HepG2 (cell line): ENCODE results near the gene HSD3B1. TPM values are rescaled to one million over a fixed set of nuclear protein-coding genes. Genes with fewer than 3 reads are reported as not detected.

Experiments used
- ATAC-seq: fragments of 200-7000 bp; cut with Tn5 transposase; 3 replicates; pipeline ENCODE4 v1.9.1; 2020; ENCODE audit warnings: mild to moderate bottlenecking, moderate library complexity
- BruUV-seq: library from RNA; stranded (reverse); fragments of 400-500 nt; replicated peaks from 2 replicates; lab custom pipeline; 2021; lab: Mats Ljungman, UMichigan
- CTCF ChIA-PET: fragments of 300-600 bp; formaldehyde crosslinking; extraction: SDS; loops from one replicate; lab custom pipeline; 2021; ENCODE audit warnings: low total read pairs, inconsistent platforms, low intra/inter-chr PET ratio; lab: Yijun Ruan, JAX
- POLR2A ChIA-PET: fragments of 350-600 bp; sonication (Branson Sonifier 250); formaldehyde crosslinking; loops from one replicate; lab custom pipeline; 2020; ENCODE audit warnings: antibody characterized with exemption, inconsistent platforms; lab: Yijun Ruan, JAX
- DNase-seq: peaks from one replicate; pipeline ENCODE4 v3.0.0-alpha.2; 2015; ENCODE audit warnings: low spot score
- FAIRE-seq: peaks from 3 replicates; lab custom pipeline; 2011; peaks lifted over from hg19 to GRCh38; lab: Jason Lieb, UNC
- H2AFZ ChIP-seq: one replicate; pipeline ENCODE4 v1.6.1; 2011; ENCODE audit warnings: low read length, inconsistent platforms
- H3K27ac ChIP-seq: fragments of 300-600 bp; 3 replicates; pipeline ENCODE4 v1.8.0; 2011; ENCODE audit warnings: mixed run types, mild to moderate bottlenecking, mixed read lengths, low read length, inconsistent platforms; ENCODE audit not compliant: insufficient read depth; ENCODE audit errors: extremely low read length
- H3K27me3 ChIP-seq, 2 experiments: fragments of 200-600 bp in 1 of 2; 2 replicates in 1 of 2; 3 replicates in 1 of 2; pipeline versions ENCODE4 v1.6.0 to v1.8.0; 2011; ENCODE audit warnings: low read length in 2 of 2, mild to moderate bottlenecking in 2 of 2, moderate library complexity in 2 of 2, inconsistent platforms in 1 of 2; ENCODE audit not compliant: insufficient read depth in 2 of 2, control insufficient read depth in 1 of 2
- H3K36me3 ChIP-seq, 2 experiments: fragments of 200-600 bp in 1 of 2; replicated peaks in 1 of 2; 2 replicates in 1 of 2; 3 replicates in 1 of 2; pipeline versions ENCODE4 v1.5.1 to v1.8.0; 2011; ENCODE audit warnings: low read length in 2 of 2, inconsistent platforms in 1 of 2; ENCODE audit not compliant: insufficient read depth in 2 of 2, control insufficient read depth in 1 of 2
- H3K4me1 ChIP-seq: 2 replicates; pipeline ENCODE4 v1.5.1; 2012; ENCODE audit warnings: low read length, inconsistent platforms; ENCODE audit not compliant: insufficient read depth
- H3K4me2 ChIP-seq: 2 replicates; pipeline ENCODE4 v1.6.0; 2011; ENCODE audit warnings: low read depth, low read length, inconsistent platforms
- H3K4me3 ChIP-seq, 3 experiments: fragments of 200-600 bp in 1 of 3; sonication (generic), shearing (Covaris generic) in 1 of 3; replicated peaks in 1 of 3; 2 replicates each; pipeline ENCODE4 v1.5.1; 2011 to 2016; ENCODE audit warnings: low read length in 3 of 3, inconsistent platforms in 2 of 3, low read depth in 2 of 3, mild to moderate bottlenecking in 2 of 3, control low read depth in 1 of 3, mixed read lengths in 1 of 3; ENCODE audit not compliant: insufficient read depth in 1 of 3
- H3K79me2 ChIP-seq: one replicate; pipeline ENCODE4 v1.6.1; 2011; ENCODE audit warnings: low read length, inconsistent platforms; ENCODE audit not compliant: insufficient read depth
- H3K9ac ChIP-seq: 2 replicates; pipeline ENCODE4 v1.6.0; 2011; ENCODE audit warnings: mild to moderate bottlenecking, low read depth, low read length, inconsistent platforms; ENCODE audit not compliant: insufficient read depth
- H3K9me3 ChIP-seq: 2 replicates; pipeline ENCODE4 v1.5.1; 2012; ENCODE audit warnings: mild to moderate bottlenecking, low read length
- H4K20me1 ChIP-seq: 2 replicates; pipeline ENCODE4 v1.6.0; 2011; ENCODE audit warnings: inconsistent platforms, mild to moderate bottlenecking, low read length, moderate library complexity; ENCODE audit not compliant: insufficient read depth
- ARID3A ChIP-seq: IDR thresholded peaks from 2 replicates; pipeline ENCODE4 v1.6.1; 2012; ENCODE audit warnings: low read depth, low read length, improper control_type of control experiment
- BHLHE40 ChIP-seq: IDR thresholded peaks from 2 replicates; pipeline ENCODE4 v1.6.1; 2011; ENCODE audit warnings: low read length, improper control_type of control experiment
- HBP1 ChIP-seq: IDR thresholded peaks from 2 replicates; pipeline ENCODE4 v1.6.1; 2016; ENCODE audit warnings: low read depth, control low read depth
- HOXA3 ChIP-seq: sonication (generic); formaldehyde crosslinking; IDR thresholded peaks from 2 replicates; pipeline ENCODE4 v1.5.0; 2020; ENCODE audit warnings: missing genetic modification reagents
- IRF1 ChIP-seq: sonication (generic); formaldehyde crosslinking; IDR thresholded peaks from 2 replicates; pipeline ENCODE4 v1.4.0; 2020; ENCODE audit warnings: low read depth, mild to moderate bottlenecking, missing genetic modification reagents
- NR2C2 ChIP-seq: sonication (generic); formaldehyde crosslinking; IDR thresholded peaks from 2 replicates; pipeline ENCODE4 v1.4.0; 2020; ENCODE audit warnings: missing genetic modification reagents, mild to moderate bottlenecking, moderate library complexity, borderline replicate concordance
- SRY ChIP-seq: sonication (generic); formaldehyde crosslinking; IDR thresholded peaks from 2 replicates; pipeline ENCODE4 v1.8.0; 2022; ENCODE audit warnings: mild to moderate bottlenecking, missing genetic modification reagents
- THAP9 ChIP-seq: sonication (generic); formaldehyde crosslinking; IDR thresholded peaks from 2 replicates; pipeline ENCODE4; 2020; ENCODE audit warnings: missing genetic modification reagents, mild to moderate bottlenecking, borderline replicate concordance
- ZFP90 ChIP-seq: sonication (generic); formaldehyde crosslinking; IDR thresholded peaks from 2 replicates; pipeline ENCODE4 v1.8.0; 2022; ENCODE audit warnings: missing genetic modification reagents, mild to moderate bottlenecking, inconsistent platforms, borderline replicate concordance
- ZNF234 ChIP-seq: sonication (generic); formaldehyde crosslinking; conservative IDR thresholded peaks from 2 replicates; pipeline ENCODE4 v1.5.1; 2020; ENCODE audit warnings: mild to moderate bottlenecking, missing genetic modification reagents
- ZNF550 ChIP-seq: sonication (generic); formaldehyde crosslinking; IDR thresholded peaks from 2 replicates; pipeline ENCODE4 v1.4.0; 2020; ENCODE audit warnings: mild to moderate bottlenecking, missing genetic modification reagents, borderline replicate concordance
- WGBS: methylation state at CpG from one replicate; pipeline ENCODE4 v1.1.6; 2017; ENCODE audit warnings: low lambda C conversion rate; 5-methylcytosine and 5-hydroxymethylcytosine counted together
- in situ Hi-C: cut with HindIII; loops from 2 replicates; pipeline ENCODE4 v1.10.0; 2017; ENCODE audit warnings: low pct_unique_long_range_greater_than_20kb; ENCODE audit not compliant: extremely low pct_ligation_motif_present
- intact Hi-C: fragments of 100-400 bp; cut with micrococcal nuclease; formaldehyde crosslinking; loops from one replicate; pipeline ENCODE4 v1.10.0; 2022; ENCODE audit not compliant: unreplicated experiment
- polyA plus RNA-seq, 8 experiments: library from polyadenylated mRNA; depleted of rRNA in 3 of 8; stranded (reverse) in 7 of 8; unstranded in 1 of 8; fragments of >200 nt; fragmentation: Illumina TruSeq in 4 of 8; extraction: Trizol in 4 of 8; gene quantifications; 2 replicates each; pipeline versions ENCODE4 v1.2.1 to v1.2.3, GENCODE V29; 2011 to 2016; ENCODE audit warnings: low read depth in 4 of 8, missing spikeins in 1 of 8, mixed read lengths in 1 of 8; ENCODE audit not compliant: insufficient read depth in 1 of 8
- total RNA-seq, 5 experiments: library from RNA; depleted of rRNA; stranded (reverse); fragments of >200 nt; fragmentation: Illumina TruSeq; extraction: Trizol; gene quantifications; 2 replicates each; pipeline ENCODE4 v1.2.3, GENCODE V29; 2016; ENCODE audit warnings: low read depth in 1 of 5

The HSD3B1 gene
- total and polyA plus RNA-seq, 2 of the 13 experiments (the other 11 are each of a cell fraction or from before 2014, with no cell fraction given), result not detected

GRCh38 chr1:119564548-119564947 is 57.5 kb downstream of the HSD3B1 start:
- ChIA-PET CTCF (no interaction called here), POLR2A (no interaction called here)
- no peaks in the 10 kb centered on the region for H4K20me1 ChIP-seq
- no peak overlapping the region for H3K27ac ChIP-seq
- no peak overlapping the region for H3K4me3 ChIP-seq
- no peak overlapping the region for H2AFZ ChIP-seq
- 3% methylated on average over 3 of the region's 3 CpGs for WGBS
- intact Hi-C loops, result no loop called here
- no peak overlapping the region for H3K4me2 ChIP-seq
- H3K4me1 ChIP-seq, result no peaks in the 10 kb centered on the region
- TF ChIP-seq BHLHE40 (no peak), ZNF234 (CRISPR knock-in tag) (no peak), NR2C2 (CRISPR knock-in tag) (no peak), ARID3A (no peak), THAP9 (CRISPR knock-in tag) (no peak), HOXA3 (CRISPR knock-in tag) (no peak), ZFP90 (CRISPR knock-in tag) (no peak), ZNF550 (CRISPR knock-in tag) (no peak), SRY (no peak), IRF1 (CRISPR knock-in tag) (no peak), HBP1 (CRISPR knock-in tag) (no peak)
- FAIRE-seq, result no peak
- H3K9ac ChIP-seq, result no peak overlapping the region
- no peak for ATAC-seq
- in situ Hi-C loops, result no loop called here
- BruUV-seq, result no TSS peak
- no peaks in the 10 kb centered on the region for H3K79me2 ChIP-seq
- no peak for DNase-seq
- H3K36me3 ChIP-seq, result no peaks in the 10 kb centered on the region
- no peaks in the 10 kb centered on the region for H3K9me3 ChIP-seq
- H3K27me3 ChIP-seq, result no peaks in the 10 kb centered on the region
